SK-N-SH (cell line): ENCODE results near the gene SMAD7. TPM values are rescaled to one million over a fixed set of nuclear protein-coding genes. Genes with fewer than 3 reads are reported as not detected.
A peak's percentile ranks its signal among the peaks of the same experiment; 100 is the strongest.

ENCODE experiments used
- CTCF ChIA-PET: fragments of 300-600, 350-600 bp; formaldehyde crosslinking; extraction: SDS; loops from one replicate; lab custom pipeline; 2021; lab: Yijun Ruan, JAX
- POLR2A ChIA-PET: fragments of 350-600 bp; sonication (Branson Sonifier 250); formaldehyde crosslinking; extraction: SDS; loops from one replicate; lab custom pipeline; 2020; ENCODE audit warnings: antibody characterized with exemption, inconsistent platforms; lab: Yijun Ruan, JAX
- DNase-seq: peaks from one replicate; pipeline ENCODE4 v3.0.0; 2012
- H2AFZ ChIP-seq: fragments of 200-600 bp; sonication (generic); 2 replicates; pipeline ENCODE4 v1.8.1; 2016; ENCODE audit warnings: antibody characterized with exemption, mild to moderate bottlenecking, low read depth
- H3F3A ChIP-seq: fragments of 200-600 bp; sonication (generic); replicated peaks from 2 replicates; pipeline ENCODE3; 2016; ENCODE audit warnings: antibody characterized with exemption, mild to moderate bottlenecking; ENCODE audit not compliant: insufficient read depth
- H3K27ac ChIP-seq, 2 experiments: fragments of 200-500 bp in 1 of 2; fragments of 200-600 bp in 1 of 2; sonication (Bioruptor generic) in 1 of 2; sonication (generic), shearing (Covaris generic) in 1 of 2; 2 replicates each; pipeline versions ENCODE4 v1.5.1 to v1.6.1; 2014 to 2016; ENCODE audit warnings: low read depth in 2 of 2, inconsistent platforms in 1 of 2, low read length in 1 of 2, mild to moderate bottlenecking in 1 of 2, mixed read lengths in 1 of 2
- H3K27me3 ChIP-seq: fragments of 200-600 bp; sonication (generic), shearing (Covaris generic); 2 replicates; pipeline ENCODE4 v1.6.1; 2016; ENCODE audit warnings: mixed run types; ENCODE audit not compliant: insufficient read depth
- H3K36me3 ChIP-seq, 2 experiments: fragments of 200-500 bp in 1 of 2; fragments of 200-600 bp in 1 of 2; sonication (Bioruptor generic) in 1 of 2; sonication (generic) in 1 of 2; replicated peaks in 1 of 2; 2 replicates each; pipeline versions ENCODE3 to v1.5.1; 2014 to 2016; ENCODE audit warnings: low read length in 1 of 2, mild to moderate bottlenecking in 1 of 2; ENCODE audit not compliant: insufficient read depth in 2 of 2, control insufficient read depth in 1 of 2
- H3K4me1 ChIP-seq, 2 experiments: fragments of 200-500 bp in 1 of 2; fragments of 200-600 bp in 1 of 2; sonication (Bioruptor generic) in 1 of 2; sonication (generic), shearing (Covaris generic) in 1 of 2; 2 replicates each; pipeline versions ENCODE4 v1.5.1 to v1.6.1; 2014 to 2016; ENCODE audit warnings: low read depth in 1 of 2, low read length in 1 of 2, mixed run types in 1 of 2; ENCODE audit not compliant: insufficient read depth in 2 of 2, control insufficient read depth in 1 of 2
- H3K4me2 ChIP-seq: fragments of 200-600 bp; sonication (generic), shearing (Covaris generic); 2 replicates; pipeline ENCODE4 v1.6.1; 2017; ENCODE audit warnings: mixed run types
- H3K4me3 ChIP-seq, 2 experiments: fragments of 200-500 bp in 1 of 2; fragments of 200-600 bp in 1 of 2; sonication (Bioruptor generic) in 1 of 2; sonication (generic), shearing (Covaris generic) in 1 of 2; 2 replicates each; pipeline versions ENCODE4 v1.5.1 to v1.8.1; 2014 to 2016; ENCODE audit warnings: low read depth in 2 of 2, inconsistent platforms in 1 of 2, low read length in 1 of 2, mild to moderate bottlenecking in 1 of 2, mixed read lengths in 1 of 2, moderate library complexity in 1 of 2
- H3K79me2 ChIP-seq: fragments of 200-600 bp; sonication (generic); 2 replicates; pipeline ENCODE4 v1.8.1; 2017; ENCODE audit warnings: mild to moderate bottlenecking; ENCODE audit not compliant: insufficient read depth
- H3K9ac ChIP-seq: fragments of 200-600 bp; sonication (generic); 2 replicates; pipeline ENCODE4 v1.6.1; 2017; ENCODE audit warnings: mixed run types
- H3K9me2 ChIP-seq: fragments of 200-600 bp; sonication (generic); 2 replicates; pipeline ENCODE4 v1.6.1; 2017; ENCODE audit warnings: mixed run types
- H3K9me3 ChIP-seq: fragments of 200-600 bp; sonication (generic); 2 replicates; pipeline ENCODE4 v1.6.1; 2017; ENCODE audit warnings: mixed run types, mild to moderate bottlenecking, moderate library complexity
- H4K20me1 ChIP-seq: fragments of 200-600 bp; sonication (generic); 2 replicates; pipeline ENCODE4 v1.6.1; 2017; ENCODE audit warnings: mild to moderate bottlenecking, mixed run types; ENCODE audit not compliant: insufficient read depth
- CHD2 ChIP-seq: fragments of 150-350 bp; IDR thresholded peaks from 2 replicates; pipeline ENCODE4 v1.6.1; 2018; ENCODE audit warnings: low read length; ENCODE audit not compliant: partially characterized antibody
- EP300 ChIP-seq, 2 experiments: IDR thresholded peaks; 2 replicates each; pipeline versions ENCODE4 v1.4.0 to v1.6.1; 2012; ENCODE audit warnings: borderline replicate concordance in 1 of 2, low read depth in 1 of 2, low read length in 1 of 2
- EZH2phosphoT487 ChIP-seq: fragments of 200-600 bp; sonication (generic); IDR thresholded peaks from 2 replicates; pipeline ENCODE4 v1.6.1; 2017; ENCODE audit warnings: low read depth, mixed run types, mild to moderate bottlenecking, antibody characterized with exemption, moderate library complexity, borderline replicate concordance
- FOSL2 ChIP-seq: IDR thresholded peaks from 2 replicates; pipeline ENCODE4 v1.4.0; 2012; ENCODE audit warnings: low read depth, mild to moderate bottlenecking, moderate library complexity, borderline replicate concordance
- FOXM1 ChIP-seq: IDR thresholded peaks from 2 replicates; pipeline ENCODE4 v1.4.0; 2012; ENCODE audit warnings: low read depth, mild to moderate bottlenecking
- MXI1 ChIP-seq: IDR thresholded peaks from 2 replicates; pipeline ENCODE4 v1.6.1; 2012; ENCODE audit warnings: mild to moderate bottlenecking, low read depth, low read length, improper control_type of control experiment
- PBX3 ChIP-seq: IDR thresholded peaks from 2 replicates; pipeline ENCODE4; 2012
- POLR2AphosphoS5 ChIP-seq: IDR thresholded peaks from 2 replicates; pipeline ENCODE4 v1.6.1; 2012; ENCODE audit warnings: low read depth, low read length
- REST ChIP-seq: IDR thresholded peaks from 2 replicates; pipeline ENCODE4 v1.6.1; 2012; ENCODE audit warnings: mild to moderate bottlenecking, low read depth, low read length, moderate library complexity
- RFX5 ChIP-seq: IDR thresholded peaks from 2 replicates; pipeline ENCODE4 v1.6.1; 2012; ENCODE audit warnings: mild to moderate bottlenecking, improper control_type of control experiment, low read length
- RXRA ChIP-seq: IDR thresholded peaks from 2 replicates; pipeline ENCODE4 v1.4.0; 2012; ENCODE audit warnings: low read depth, mild to moderate bottlenecking, borderline replicate concordance
- TAF1 ChIP-seq: IDR thresholded peaks from 2 replicates; pipeline ENCODE4 v1.6.1; 2012; ENCODE audit warnings: low read depth, mild to moderate bottlenecking, low read length, moderate library complexity, borderline replicate concordance
- TEAD4 ChIP-seq: IDR thresholded peaks from 2 replicates; pipeline ENCODE4 v1.4.0; 2012; ENCODE audit warnings: mild to moderate bottlenecking, borderline replicate concordance; ENCODE audit not compliant: insufficient read depth
- USF1 ChIP-seq: IDR thresholded peaks from 2 replicates; pipeline ENCODE4 v1.4.0; 2012; ENCODE audit warnings: low read depth, borderline replicate concordance
- WGBS: methylation state at CpG from one replicate; pipeline ENCODE4 v1.1.6; 2017; ENCODE audit warnings: low lambda C conversion rate; 5-methylcytosine and 5-hydroxymethylcytosine counted together
- polyA plus RNA-seq, 3 experiments: library from polyadenylated mRNA; depleted of rRNA; stranded (reverse); fragments of >200 nt; gene quantifications; 2 replicates each; pipeline ENCODE4 v1.2.3, GENCODE V29; 2012

The SMAD7 gene
- polyA plus RNA-seq, 1 of the 3 experiments (the other 2 are of a cell fraction): 20.0 TPM

DNA sequence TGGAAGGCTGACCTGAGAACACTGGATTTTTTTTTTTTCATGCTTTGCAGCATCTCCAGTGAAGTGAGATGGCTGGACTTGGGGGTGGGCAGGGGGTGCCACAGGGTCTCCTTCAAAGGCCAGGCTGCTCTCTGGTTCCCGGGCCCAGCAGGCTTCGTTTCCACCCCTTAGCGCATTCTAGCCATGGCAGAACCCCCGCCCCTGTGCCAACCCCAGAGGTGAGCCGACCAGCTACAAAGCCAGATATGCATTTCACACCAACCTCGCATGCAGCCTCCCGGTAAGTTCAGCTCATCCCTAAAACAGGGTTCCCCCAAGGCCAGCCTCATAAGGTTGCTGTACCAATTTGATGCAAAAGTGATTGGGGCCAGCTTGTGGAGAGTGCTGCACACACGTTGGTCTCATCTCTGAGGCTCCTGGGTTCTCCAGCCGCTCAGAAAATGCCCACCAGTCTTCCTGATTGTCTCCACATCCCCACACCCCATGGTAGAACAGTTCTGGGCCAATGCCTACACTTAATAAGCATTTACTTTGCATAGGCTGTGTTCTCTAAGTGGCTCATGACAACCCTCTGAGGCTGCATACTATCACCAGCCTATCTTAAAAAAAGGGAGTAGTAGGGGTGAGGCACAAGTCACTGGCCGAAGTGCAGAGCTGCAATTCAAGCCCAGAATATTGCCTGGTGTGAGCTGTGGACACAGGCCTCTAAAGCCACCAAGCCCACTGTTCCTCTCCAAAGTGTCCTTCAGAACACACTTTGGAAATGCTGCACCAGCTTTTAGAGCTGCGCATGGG is 23.3 kb downstream of the SMAD7 start (continued):
- TF ChIP-seq USF1 (no peak), PBX3 (no peak), EZH2phosphoT487 (no peak), EP300 (IDR thresholded peaks at IDR 0.05; ENCODE audit: borderline replicate concordance in 1 of 2, low read depth in 1 of 2, low read length in 1 of 2) (no peak)

- no peaks in the 10 kb centered on the region for H3K9me3 ChIP-seq
- peaks cover 91 to 95% of the 10 kb centered on the region in 2 experiments for H3K4me1 ChIP-seq
- no peak for TF ChIP-seq MXI1
- peak overlapping the region; percentile 91 to 93; a peak in 3 of 4 replicates for H3K27ac ChIP-seq
- H3K27me3 ChIP-seq: no peaks in the 10 kb centered on the region
- ChIA-PET POLR2A (no interaction called here), CTCF (interaction anchor here (0.8 kb wide), 1 partner anchor 215 kb away, joined by 4 read pairs; no protein-coding TSS in a partner anchor)
- H4K20me1 ChIP-seq: peaks cover 95% of the 10 kb centered on the region
- peaks cover 14 to 15% of the 10 kb centered on the region in 2 experiments for H3K36me3 ChIP-seq
- no peak overlapping the region for H2AFZ ChIP-seq
- no peak for DNase-seq
- no peak overlapping the region for H3K9ac ChIP-seq
- peaks cover 76% of the 10 kb centered on the region for H3F3A ChIP-seq
- H3K9me2 ChIP-seq: no peaks in the 10 kb centered on the region
- peak overlapping the region; percentile 84; the same call in 1 of the 2 replicates for H3K4me2 ChIP-seq
- no peak overlapping the region for H3K4me3 ChIP-seq
- WGBS: 90% methylated on average over 12 of the region's 14 CpGs
- H3K79me2 ChIP-seq: peaks cover 99% of the 10 kb centered on the region
These were observed 24.3 kb downstream of the SMAD7 start for GRCh38 chr18:48926420-48926857.

- H3K79me2 ChIP-seq: peaks cover 99% of the 10 kb centered on the region
- ChIA-PET POLR2A (no interaction called here), CTCF (interaction anchor here (1.1 kb wide), 1 partner anchor 27 kb away, joined by 3 read pairs; no protein-coding TSS in a partner anchor)
- no peak for DNase-seq
- no peaks in the 10 kb centered on the region for H3K9me2 ChIP-seq
- H3K4me3 ChIP-seq: no peak overlapping the region
- peaks cover 95% of the 10 kb centered on the region for H4K20me1 ChIP-seq
- WGBS: 91% methylated on average over 3 of the region's 3 CpGs
- peaks cover 14 to 24% of the 10 kb centered on the region in 2 experiments for H3K36me3 ChIP-seq
- H3K27ac ChIP-seq: peak overlapping the region; percentile 85 to 91
- H3K9me3 ChIP-seq: no peaks in the 10 kb centered on the region
- H2AFZ ChIP-seq: no peak overlapping the region
- peak overlapping the region; percentile 33; the same call in 1 of the 2 replicates for H3K9ac ChIP-seq
- peaks cover 81 to 86% of the 10 kb centered on the region in 2 experiments for H3K4me1 ChIP-seq
- peak overlapping the region; percentile 78; the same call in 1 of the 2 replicates for H3K4me2 ChIP-seq
- H3K27me3 ChIP-seq: no peaks in the 10 kb centered on the region
- peaks cover 74% of the 10 kb centered on the region for H3F3A ChIP-seq
- TF ChIP-seq RFX5 (no peak), USF1 (no peak), RXRA (no peak), TEAD4 (no peak), REST (no peak), POLR2AphosphoS5 (no peak), EP300 (IDR thresholded peaks at IDR 0.05; ENCODE audit: borderline replicate concordance in 1 of 2, low read depth in 1 of 2, low read length in 1 of 2) (no peak), FOXM1 (no peak), TAF1 (no peak), FOSL2 (no peak), EZH2phosphoT487 (no peak), PBX3 (no peak), CHD2 (no peak)
These were observed 25.3 kb downstream of the SMAD7 start for GRCh38 chr18:48925491-48925780.
